DOHH2 (cell line): Measurements from ENCODE around the gene VPS26B.

Experiments
- H3F3A ChIP-seq: fragments of 200-600 bp; sonication (generic), shearing (Covaris generic); 2 replicates; pipeline ENCODE4 v1.6.0; 2016; ENCODE audit warnings: antibody characterized with exemption, mild to moderate bottlenecking; ENCODE audit not compliant: control insufficient read depth, insufficient read depth
- H3K27ac ChIP-seq: fragments of 200-600 bp; sonication (generic); 2 replicates; pipeline ENCODE4 v1.5.1; 2014; ENCODE audit warnings: low read depth, mild to moderate bottlenecking, low read length, moderate library complexity
- H3K27me3 ChIP-seq: fragments of 200-600 bp; sonication (generic); 2 replicates; pipeline ENCODE4 v1.6.1; 2014; ENCODE audit warnings: mild to moderate bottlenecking, low read length, mixed read lengths; ENCODE audit not compliant: control insufficient read depth
- H3K36me3 ChIP-seq: fragments of 200-600 bp; sonication (generic); 2 replicates; pipeline ENCODE4 v1.6.1; 2014; ENCODE audit warnings: mild to moderate bottlenecking, low read length, moderate library complexity, mixed read lengths; ENCODE audit not compliant: control insufficient read depth
- H3K4me1 ChIP-seq: fragments of 200-600 bp; sonication (generic); 2 replicates; pipeline ENCODE4 v1.6.1; 2014; ENCODE audit warnings: mild to moderate bottlenecking, low read length, mixed read lengths; ENCODE audit not compliant: control insufficient read depth
- H3K4me2 ChIP-seq: fragments of 200-600 bp; sonication (generic); 2 replicates; pipeline ENCODE4 v1.6.0; 2014; ENCODE audit warnings: mild to moderate bottlenecking, low read length, moderate library complexity
- H3K4me3 ChIP-seq: fragments of 200-600 bp; sonication (generic); 2 replicates; pipeline ENCODE4 v1.5.1; 2014; ENCODE audit warnings: mild to moderate bottlenecking, low read length, mixed read lengths
- H3K79me2 ChIP-seq: fragments of 200-600 bp; sonication (generic); 2 replicates; pipeline ENCODE4 v1.6.1; 2014; ENCODE audit warnings: mild to moderate bottlenecking, low read length, mixed read lengths; ENCODE audit not compliant: control insufficient read depth
- H3K9me2 ChIP-seq: fragments of 200-600 bp; sonication (generic); replicated peaks from 2 replicates; pipeline ENCODE4 v1.6.1; 2014; ENCODE audit warnings: mild to moderate bottlenecking, low read length, mixed read lengths; ENCODE audit not compliant: control insufficient read depth
- H3K9me3 ChIP-seq: fragments of 200-600 bp; sonication (generic); 2 replicates; pipeline ENCODE4 v1.6.1; 2014; ENCODE audit warnings: antibody characterized with exemption, low read length, mixed read lengths; ENCODE audit not compliant: control insufficient read depth, insufficient read depth
- H4K20me1 ChIP-seq: fragments of 200-600 bp; sonication (generic); 2 replicates; pipeline ENCODE4 v1.6.0; 2014; ENCODE audit warnings: low read depth, mild to moderate bottlenecking, antibody characterized with exemption, low read length, moderate library complexity; ENCODE audit not compliant: control insufficient read depth, insufficient read depth
- CTCF ChIP-seq: fragments of 200-600 bp; sonication (generic); IDR thresholded peaks from one replicate; pipeline ENCODE4 v1.5.1; 2014; ENCODE audit warnings: antibody characterized with exemption, mild to moderate bottlenecking, low read depth, low read length; ENCODE audit not compliant: poor library complexity, severe bottlenecking
- EZH2phosphoT487 ChIP-seq: fragments of 200-600 bp; sonication (generic); IDR thresholded peaks from 2 replicates; pipeline ENCODE4 v1.6.1; 2017; ENCODE audit warnings: borderline replicate concordance, mild to moderate bottlenecking, antibody characterized with exemption, low read length, moderate library complexity, mixed read lengths

Gene VPS26B

GRCh38 chr11:134243913-134244312 lies 19.4 kb downstream of the VPS26B start:
- Histone ChIP-seq H4K20me1 (peaks cover 4% of the 10 kb centered on the region), H3K27ac (no peak overlapping the region), H3K4me3 (no peak overlapping the region), H3F3A (no peaks in the 10 kb centered on the region), H3K4me2 (no peak overlapping the region), H3K9me3 (no peaks in the 10 kb centered on the region), H3K9me2 (no peaks in the 10 kb centered on the region), H3K4me1 (no peaks in the 10 kb centered on the region), H3K27me3 (peaks cover 7% of the 10 kb centered on the region; the same call in 1 of the 2 replicates), H3K36me3 (peaks cover 18% of the 10 kb centered on the region), H3K79me2 (no peaks in the 10 kb centered on the region)
- TF ChIP-seq CTCF, result no peak
- TF ChIP-seq EZH2phosphoT487, result no peak

GRCh38 chr11:134244593-134244992 lies 20.1 kb downstream of the VPS26B start:
- Histone ChIP-seq H3K27ac (no peak overlapping the region), H4K20me1 (peaks cover 4% of the 10 kb centered on the region), H3K79me2 (no peaks in the 10 kb centered on the region), H3F3A (no peaks in the 10 kb centered on the region), H3K27me3 (0 out of 2 replicates have a peak, but pooled peaks cover 3% of the 10 kb centered on the region), H3K4me3 (no peak overlapping the region), H3K9me2 (no peaks in the 10 kb centered on the region), H3K9me3 (no peaks in the 10 kb centered on the region), H3K4me1 (no peaks in the 10 kb centered on the region), H3K36me3 (peaks cover 24% of the 10 kb centered on the region), H3K4me2 (no peak overlapping the region)
- TF ChIP-seq EZH2phosphoT487 (no peak), CTCF (peak; percentile 77)

GRCh38 chr11:134245434-134245833 lies 21.0 kb downstream of the VPS26B start:
- peaks cover 32% of the 10 kb centered on the region for H3K36me3 ChIP-seq
- H4K20me1 ChIP-seq, result peaks cover 4% of the 10 kb centered on the region
- no peaks in the 10 kb centered on the region for H3F3A ChIP-seq
- H3K9me2 ChIP-seq, result no peaks in the 10 kb centered on the region
- no peaks in the 10 kb centered on the region for H3K4me1 ChIP-seq
- H3K27ac ChIP-seq, result no peak overlapping the region
- H3K27me3 ChIP-seq, result 0 out of 2 replicates have a peak, but pooled peaks cover 3% of the 10 kb centered on the region
- no peaks in the 10 kb centered on the region for H3K79me2 ChIP-seq
- no peaks in the 10 kb centered on the region for H3K9me3 ChIP-seq
- H3K4me3 ChIP-seq, result no peak overlapping the region
- no peak for TF ChIP-seq EZH2phosphoT487
- no peak for TF ChIP-seq CTCF
- no peak overlapping the region for H3K4me2 ChIP-seq
